ENCODE data around the gene CFL2. TPM values are rescaled to one million over a fixed set of nuclear protein-coding genes. Genes with fewer than 3 reads are reported as not detected.
"Not testable (repeated sequence)": the region's sequence is repeated elsewhere in the genome, so short reads cannot be mapped to it uniquely, and the experiment has no call there.

The CFL2 gene
- total RNA-seq, 1 donor from 2014 or later, result 54.0 TPM

DNA sequence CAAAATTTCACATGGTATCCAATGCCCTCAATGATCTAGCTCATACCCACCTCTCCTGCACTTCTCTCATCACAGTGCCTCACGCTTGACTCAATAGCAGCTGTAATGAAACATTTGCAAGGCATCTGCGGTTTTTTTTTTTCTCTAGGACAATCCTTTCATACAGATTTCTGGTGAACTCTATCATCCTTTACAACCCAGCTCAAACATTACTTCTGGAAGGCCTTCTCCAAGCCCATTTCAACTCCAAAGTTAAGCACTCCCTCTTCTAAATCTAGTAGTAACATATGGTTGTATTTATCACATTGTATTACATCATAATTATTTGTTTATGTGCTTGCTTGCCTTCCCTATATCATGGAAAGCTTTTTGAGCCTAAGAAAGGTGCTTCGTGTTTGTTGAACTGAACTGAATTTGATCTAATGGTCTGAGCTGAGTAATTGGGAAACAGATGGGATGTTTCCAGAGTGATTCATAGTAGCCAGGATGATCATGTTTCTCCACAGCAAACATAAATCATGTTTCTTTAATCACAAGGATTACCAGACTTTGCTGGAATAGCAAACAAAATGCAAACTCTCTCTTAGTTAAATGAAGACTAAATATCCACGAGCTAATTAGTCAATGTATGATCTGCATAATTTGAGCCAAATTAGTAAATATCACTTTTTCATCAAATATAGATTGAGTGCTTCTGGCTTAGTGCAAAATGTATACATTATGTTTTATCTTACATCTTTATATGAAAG is 14.3 kb downstream of the CFL2 start:
- TF ChIP-seq, protein P1, sequence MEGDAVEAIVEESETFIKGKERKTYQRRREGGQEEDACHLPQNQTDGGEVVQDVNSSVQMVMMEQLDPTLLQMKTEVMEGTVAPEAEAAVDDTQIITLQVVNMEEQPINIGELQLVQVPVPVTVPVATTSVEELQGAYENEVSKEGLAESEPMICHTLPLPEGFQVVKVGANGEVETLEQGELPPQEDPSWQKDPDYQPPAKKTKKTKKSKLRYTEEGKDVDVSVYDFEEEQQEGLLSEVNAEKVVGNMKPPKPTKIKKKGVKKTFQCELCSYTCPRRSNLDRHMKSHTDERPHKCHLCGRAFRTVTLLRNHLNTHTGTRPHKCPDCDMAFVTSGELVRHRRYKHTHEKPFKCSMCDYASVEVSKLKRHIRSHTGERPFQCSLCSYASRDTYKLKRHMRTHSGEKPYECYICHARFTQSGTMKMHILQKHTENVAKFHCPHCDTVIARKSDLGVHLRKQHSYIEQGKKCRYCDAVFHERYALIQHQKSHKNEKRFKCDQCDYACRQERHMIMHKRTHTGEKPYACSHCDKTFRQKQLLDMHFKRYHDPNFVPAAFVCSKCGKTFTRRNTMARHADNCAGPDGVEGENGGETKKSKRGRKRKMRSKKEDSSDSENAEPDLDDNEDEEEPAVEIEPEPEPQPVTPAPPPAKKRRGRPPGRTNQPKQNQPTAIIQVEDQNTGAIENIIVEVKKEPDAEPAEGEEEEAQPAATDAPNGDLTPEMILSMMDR (IDR thresholded peaks at IDR 0.05; ENCODE audit: unreplicated experiment), result no peak
- Mint-ChIP-seq H3K27ac (peak overlapping the region; percentile 79), H3K4me3 (no peak overlapping the region)

DNA sequence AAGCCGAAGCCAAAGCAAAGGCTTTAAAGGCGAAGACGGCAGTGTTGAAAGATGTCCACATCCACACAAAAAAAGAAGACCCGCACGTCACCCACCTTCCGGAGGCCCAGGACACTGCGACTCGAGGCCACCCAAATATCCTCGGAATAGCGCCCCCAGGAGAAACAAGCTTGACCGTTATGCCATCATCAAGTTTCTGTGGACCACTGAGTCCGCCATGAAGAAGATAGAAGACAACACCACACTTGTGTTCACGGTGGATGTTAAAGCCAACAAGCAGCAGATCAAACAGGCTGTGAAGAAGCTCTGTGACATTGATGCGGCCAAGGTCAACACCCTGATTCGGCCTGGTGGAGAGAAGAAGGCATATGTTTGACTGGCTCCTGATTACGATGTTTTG is 20.2 kb downstream of the CFL2 start:
- H3K27me3 Mint-ChIP-seq (ENCODE audit: low read depth); H3K9me3 Mint-ChIP-seq; H3K4me3 Mint-ChIP-seq; H3K36me3 Mint-ChIP-seq; H3K27ac Mint-ChIP-seq; DNase-seq (ENCODE audit: low spot score in 2 of 2, unreplicated experiment in 2 of 2); H3K4me1 Mint-ChIP-seq: not testable (repeated sequence)

More for the DNA sequence above, 14.3 kb downstream of the CFL2 start:
- H3K4me1 Mint-ChIP-seq, result peaks cover 14% of the 10 kb centered on the region
- no peaks in the 10 kb centered on the region for H3K36me3 Mint-ChIP-seq
- DNase-seq (ENCODE audit: low spot score in 2 of 2, unreplicated experiment in 2 of 2), result no peak
- H3K9me3 Mint-ChIP-seq, result no peaks in the 10 kb centered on the region
- H3K27me3 Mint-ChIP-seq (ENCODE audit: low read depth), result no peaks in the 10 kb centered on the region

DNA sequence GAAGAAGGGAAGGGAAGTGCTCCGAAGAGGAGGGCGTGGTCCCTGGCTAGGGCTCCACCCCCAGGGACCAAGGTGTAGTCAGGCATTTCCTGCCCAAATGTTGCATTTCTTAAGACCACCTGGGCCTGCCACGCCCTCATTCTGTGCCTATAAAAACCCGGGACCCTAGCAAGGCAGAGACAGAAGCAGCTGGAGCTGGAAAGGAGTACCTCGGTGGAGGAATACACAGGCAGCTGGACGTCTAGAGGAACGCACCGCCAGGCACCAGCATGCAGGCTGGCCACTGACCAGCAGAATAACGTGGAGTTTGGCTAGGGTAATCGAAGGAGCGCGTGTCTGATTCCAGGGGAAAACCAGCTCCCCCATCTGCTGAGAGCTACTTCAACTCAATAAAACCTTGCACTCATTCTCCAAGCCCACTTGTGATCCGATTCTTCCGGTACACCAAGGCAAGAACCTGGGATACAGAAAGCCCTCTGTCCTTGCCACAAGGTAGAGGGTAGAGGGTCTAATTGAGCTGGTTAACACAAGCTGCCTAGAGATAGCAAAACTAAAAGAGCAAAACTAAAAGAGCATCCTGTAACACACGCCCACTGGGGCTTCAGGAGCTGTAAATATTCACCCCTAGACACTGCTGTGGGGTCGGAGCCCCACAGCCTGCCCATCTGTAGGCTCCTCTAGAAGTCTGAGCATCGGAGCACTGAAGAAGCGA is 21.0 kb downstream of the CFL2 start:
- H3K27me3 Mint-ChIP-seq (ENCODE audit: low read depth), result no peaks in the 10 kb centered on the region
- no peak for DNase-seq (ENCODE audit: low spot score in 2 of 2, unreplicated experiment in 2 of 2)
- H3K9me3 Mint-ChIP-seq, result no peaks in the 10 kb centered on the region
- H3K4me1 Mint-ChIP-seq, result peaks cover 7% of the 10 kb centered on the region
- TF ChIP-seq, protein P1 (IDR thresholded peaks at IDR 0.05; ENCODE audit: unreplicated experiment), result no peak
- H3K4me3 Mint-ChIP-seq, result peak overlapping the region; percentile 50
- H3K36me3 Mint-ChIP-seq, result no peaks in the 10 kb centered on the region
- no peak overlapping the region for H3K27ac Mint-ChIP-seq

DNA sequence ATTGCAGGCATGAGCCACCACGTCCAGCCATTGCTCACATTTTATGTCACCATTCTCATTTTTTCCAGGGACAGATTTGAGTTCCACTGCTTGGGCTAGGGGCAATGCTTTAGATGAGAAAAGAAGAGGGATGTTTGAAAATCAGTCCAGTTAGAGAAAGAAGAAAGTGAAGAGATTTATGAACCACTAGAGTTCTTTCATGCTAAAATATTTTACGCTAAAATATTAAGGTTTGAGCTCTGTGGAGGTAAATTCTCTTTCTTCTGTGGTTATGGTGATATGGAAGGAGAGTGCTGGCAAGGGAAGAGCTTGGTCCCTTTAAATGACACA is 21.5 kb downstream of the CFL2 start:
- H3K4me3 Mint-ChIP-seq, result peak overlapping the region; percentile 50

DNA sequence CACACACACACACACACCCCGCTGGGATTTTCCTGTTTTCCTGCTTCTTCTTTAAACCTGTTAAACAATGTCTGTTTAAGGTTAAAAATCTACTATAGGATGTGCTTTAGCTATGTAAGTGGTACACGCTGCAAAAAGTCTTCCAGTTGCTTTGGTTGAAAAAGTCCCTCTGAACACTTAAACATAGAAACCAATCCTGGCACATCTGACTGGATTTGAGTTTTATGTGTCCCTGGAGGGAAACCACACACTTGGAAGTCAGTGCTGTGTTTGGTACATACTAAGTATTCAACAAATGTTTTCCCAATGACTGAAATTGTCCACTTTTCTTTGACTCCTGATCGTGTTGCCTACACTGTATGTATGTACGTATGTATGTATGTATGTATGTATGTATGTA is 22.0 kb downstream of the CFL2 start:
- no peaks in the 10 kb centered on the region for H3K36me3 Mint-ChIP-seq
- H3K9me3 Mint-ChIP-seq, result no peaks in the 10 kb centered on the region
- no peak overlapping the region for H3K4me3 Mint-ChIP-seq
- no peaks in the 10 kb centered on the region for H3K27me3 Mint-ChIP-seq (ENCODE audit: low read depth)
- H3K27ac Mint-ChIP-seq, result no peak overlapping the region
- H3K4me1 Mint-ChIP-seq, result peaks cover 7% of the 10 kb centered on the region
- TF ChIP-seq, protein P1 (IDR thresholded peaks at IDR 0.05; ENCODE audit: unreplicated experiment), result no peak
- DNase-seq (ENCODE audit: low spot score in 2 of 2, unreplicated experiment in 2 of 2), result no peak

More for the DNA sequence above, 21.5 kb downstream of the CFL2 start:
- TF ChIP-seq, protein P1 (IDR thresholded peaks at IDR 0.05; ENCODE audit: unreplicated experiment), result no peak
- no peaks in the 10 kb centered on the region for H3K9me3 Mint-ChIP-seq
- no peaks in the 10 kb centered on the region for H3K27me3 Mint-ChIP-seq (ENCODE audit: low read depth)
- no peak for DNase-seq (ENCODE audit: low spot score in 2 of 2, unreplicated experiment in 2 of 2)
- peaks cover 7% of the 10 kb centered on the region for H3K4me1 Mint-ChIP-seq
- H3K27ac Mint-ChIP-seq, result no peak overlapping the region
- H3K36me3 Mint-ChIP-seq, result no peaks in the 10 kb centered on the region

DNA sequence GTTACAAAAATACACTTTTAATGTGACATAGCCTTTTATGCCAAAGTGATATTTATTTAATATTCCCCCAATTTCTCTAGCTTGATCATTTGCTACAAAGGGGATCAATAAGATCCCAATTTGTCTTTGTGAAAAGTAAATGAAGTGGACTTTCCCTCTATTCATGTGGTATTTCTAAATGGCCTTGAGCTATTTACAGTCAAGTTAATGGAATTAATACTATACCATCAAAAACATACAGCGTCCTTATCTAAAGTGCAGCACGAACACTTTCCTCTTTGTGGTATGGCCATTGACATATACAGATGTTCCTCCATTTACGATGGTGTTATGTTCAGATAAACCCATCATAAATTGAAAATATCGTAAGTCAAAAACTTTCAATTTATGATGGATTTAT is 23.2 kb downstream of the CFL2 start:
- TF ChIP-seq, protein P1 (IDR thresholded peaks at IDR 0.05; ENCODE audit: unreplicated experiment), result no peak
- DNase-seq (ENCODE audit: low spot score in 2 of 2, unreplicated experiment in 2 of 2), result no peak
- no peak overlapping the region for H3K4me3 Mint-ChIP-seq
- H3K27me3 Mint-ChIP-seq (ENCODE audit: low read depth), result no peaks in the 10 kb centered on the region
- no peak overlapping the region for H3K27ac Mint-ChIP-seq
- peaks cover 7% of the 10 kb centered on the region for H3K4me1 Mint-ChIP-seq
- H3K9me3 Mint-ChIP-seq, result no peaks in the 10 kb centered on the region
- H3K36me3 Mint-ChIP-seq, result no peaks in the 10 kb centered on the region

Measured in mesothelial cell of epicardium (in vitro differentiated cells).